Keratinocyte (primary cell): ENCODE measurements around the gene PRXL2A. TPM values are rescaled to one million over a fixed set of nuclear protein-coding genes. Genes with fewer than 3 reads are reported as not detected.

ENCODE experiments used
- DNase-seq: peaks from one replicate; pipeline ENCODE4 v3.0.0-alpha.2; 2011; ENCODE audit warnings: low read depth, missing footprints, low spot score
- FAIRE-seq: peaks from 2 replicates; lab custom pipeline; 2011; peaks lifted over from hg19 to GRCh38; lab: Jason Lieb, UNC
- H2AFZ ChIP-seq: 2 replicates; pipeline ENCODE4 v1.6.0; 2012; ENCODE audit warnings: low read length, control low read depth, inconsistent platforms; ENCODE audit not compliant: control insufficient read depth
- H3K27ac ChIP-seq: 2 replicates; pipeline ENCODE4 v1.5.1; 2011; ENCODE audit warnings: low read length; ENCODE audit not compliant: control insufficient read depth, insufficient read depth
- H3K27me3 ChIP-seq: 3 replicates; pipeline ENCODE4 v1.6.0; 2011; ENCODE audit warnings: low read length; ENCODE audit not compliant: control insufficient read depth, insufficient read depth; ENCODE audit errors: extremely low read depth
- H3K36me3 ChIP-seq, 2 experiments: 2 replicates in 1 of 2; 3 replicates in 1 of 2; pipeline ENCODE4 v1.5.1; 2011; ENCODE audit warnings: low read length in 2 of 2, mild to moderate bottlenecking in 1 of 2; ENCODE audit not compliant: control insufficient read depth in 2 of 2, insufficient read depth in 2 of 2; ENCODE audit errors: extremely low read depth in 1 of 2
- H3K4me1 ChIP-seq: 3 replicates; pipeline ENCODE4 v1.5.1; 2011; ENCODE audit warnings: low read length; ENCODE audit not compliant: control insufficient read depth, insufficient read depth; ENCODE audit errors: extremely low read depth
- H3K4me2 ChIP-seq: 3 replicates; pipeline ENCODE4 v1.6.0; 2011; ENCODE audit warnings: low read depth, low read length; ENCODE audit not compliant: control insufficient read depth, insufficient read depth; ENCODE audit errors: extremely low read depth
- H3K4me3 ChIP-seq, 3 experiments: fragments of 200-600 bp in 1 of 3; sonication (generic) in 1 of 3; 2 replicates in 2 of 3; 3 replicates in 1 of 3; pipeline ENCODE4 v1.5.1; 2011 to 2016; ENCODE audit warnings: low read length in 3 of 3, mild to moderate bottlenecking in 3 of 3, control low read depth in 2 of 3, inconsistent platforms in 1 of 3, low read depth in 1 of 3, mixed read lengths in 1 of 3, mixed run types in 1 of 3, moderate library complexity in 1 of 3; ENCODE audit not compliant: control insufficient read depth in 2 of 3, insufficient read depth in 2 of 3; ENCODE audit errors: extremely low read depth in 1 of 3
- H3K79me2 ChIP-seq: 2 replicates; pipeline ENCODE4 v1.6.0; 2012; ENCODE audit warnings: low read length; ENCODE audit not compliant: control insufficient read depth, insufficient read depth
- H3K9ac ChIP-seq: 3 replicates; pipeline ENCODE4 v1.6.0; 2011; ENCODE audit warnings: low read length; ENCODE audit not compliant: control insufficient read depth, insufficient read depth; ENCODE audit errors: extremely low read depth
- H3K9me1 ChIP-seq: 3 replicates; pipeline ENCODE4 v1.6.0; 2011; ENCODE audit warnings: low read length; ENCODE audit not compliant: control insufficient read depth, insufficient read depth; ENCODE audit errors: extremely low read depth
- H3K9me3 ChIP-seq: 2 replicates; pipeline ENCODE4 v1.5.1; 2012; ENCODE audit warnings: low read depth, low read length; ENCODE audit not compliant: control insufficient read depth
- H4K20me1 ChIP-seq: 3 replicates; pipeline ENCODE4 v1.6.0; 2011; ENCODE audit warnings: low read length; ENCODE audit not compliant: control insufficient read depth, insufficient read depth; ENCODE audit errors: extremely low read depth
- EZH2 ChIP-seq: IDR thresholded peaks from one replicate; pipeline ENCODE4 v1.6.1; 2012; ENCODE audit warnings: inconsistent platforms, mild to moderate bottlenecking, low read length, moderate library complexity
- dilution Hi-C: fragments of 300-500 bp; cut with MboI; formaldehyde crosslinking; loops from one replicate; pipeline ENCODE4 v1.7.0; 2020; ENCODE audit warnings: low sequenced_read_pairs; ENCODE audit not compliant: extremely low pct_ligation_motif_present
- polyA plus RNA-seq, 5 experiments: library from polyadenylated mRNA; depleted of rRNA in 3 of 5; stranded (reverse) in 3 of 5; stranded (forward) in 1 of 5; unstranded in 1 of 5; fragments of >200 nt; gene quantifications; 1 replicate in 1 of 5; 2 replicates in 3 of 5; 3 replicates in 1 of 5; pipeline versions ENCODE4 v1.2.1 to v1.2.3, GENCODE V29; 2011 to 2012; ENCODE audit warnings: missing spikeins in 2 of 5, low read depth in 1 of 5, low replicate concordance in 1 of 5
- TF ChIP-seq, protein P1 (sequence below), 3 experiments: IDR thresholded peaks in 1 of 3; conservative IDR thresholded peaks in 1 of 3; optimal IDR thresholded peaks in 1 of 3; 2 replicates in 2 of 3; 3 replicates in 1 of 3; pipeline versions ENCODE3 to v1.5.1; 2011; ENCODE audit warnings: low read length in 3 of 3, mild to moderate bottlenecking in 3 of 3, moderate library complexity in 2 of 3, control low read depth in 1 of 3, inconsistent platforms in 1 of 3; ENCODE audit not compliant: insufficient read depth in 2 of 3; ENCODE audit errors: extremely low read depth in 1 of 3

Gene PRXL2A
- polyA plus RNA-seq, 1 donor (not counting 4 experiments of a cell fraction or from before 2014, with no cell fraction given) = 71.6 TPM

DNA sequence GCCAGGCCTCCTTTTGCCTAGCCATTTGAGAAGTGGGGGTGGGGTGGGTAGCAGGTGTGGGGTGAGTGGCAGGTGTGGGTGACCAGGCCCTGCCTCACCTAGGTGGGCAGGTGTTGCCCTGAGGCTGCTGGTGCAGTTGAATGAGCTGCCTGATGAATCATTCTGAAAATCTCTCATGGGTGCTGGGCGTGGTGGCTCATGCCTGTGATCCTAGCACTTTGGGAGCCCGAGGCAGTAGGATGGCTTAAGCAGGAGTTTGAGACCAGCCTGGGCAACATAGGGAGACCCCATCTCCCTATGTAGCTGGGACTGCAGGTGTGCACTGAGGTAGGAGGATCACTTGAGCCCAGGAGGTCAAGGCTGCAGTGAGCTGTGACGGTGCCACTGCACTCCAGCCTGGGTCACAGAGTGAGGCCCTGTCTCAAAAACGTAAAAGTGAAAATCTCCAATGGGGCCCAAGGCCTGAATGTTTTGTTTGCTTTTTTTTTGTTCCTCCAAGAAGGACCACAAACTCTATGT is 63.4 kb downstream of the PRXL2A start:
- dilution Hi-C loops = no loop called here
- Histone ChIP-seq H3K36me3 (peaks cover 21 to 29% of the 10 kb centered on the region in 2 experiments), H3K9ac (peak overlapping the region; percentile 84), H3K4me1 (peaks cover 83% of the 10 kb centered on the region), H3K9me3 (no peaks in the 10 kb centered on the region), H3K27ac (peak overlapping the region; percentile 98), H3K4me2 (peak overlapping the region; percentile 76), H4K20me1 (no peaks in the 10 kb centered on the region), H3K4me3 (peak overlapping the region in 2 of 3 experiments; percentile 20 to 30), H3K27me3 (no peaks in the 10 kb centered on the region), H3K79me2 (peaks cover 71% of the 10 kb centered on the region), H3K9me1 (no peaks in the 10 kb centered on the region), H2AFZ (no peak overlapping the region)
- DNase-seq (peak; percentile 97), FAIRE-seq (no peak)
- TF ChIP-seq EZH2 = no peak
- TF ChIP-seq, protein P1, sequence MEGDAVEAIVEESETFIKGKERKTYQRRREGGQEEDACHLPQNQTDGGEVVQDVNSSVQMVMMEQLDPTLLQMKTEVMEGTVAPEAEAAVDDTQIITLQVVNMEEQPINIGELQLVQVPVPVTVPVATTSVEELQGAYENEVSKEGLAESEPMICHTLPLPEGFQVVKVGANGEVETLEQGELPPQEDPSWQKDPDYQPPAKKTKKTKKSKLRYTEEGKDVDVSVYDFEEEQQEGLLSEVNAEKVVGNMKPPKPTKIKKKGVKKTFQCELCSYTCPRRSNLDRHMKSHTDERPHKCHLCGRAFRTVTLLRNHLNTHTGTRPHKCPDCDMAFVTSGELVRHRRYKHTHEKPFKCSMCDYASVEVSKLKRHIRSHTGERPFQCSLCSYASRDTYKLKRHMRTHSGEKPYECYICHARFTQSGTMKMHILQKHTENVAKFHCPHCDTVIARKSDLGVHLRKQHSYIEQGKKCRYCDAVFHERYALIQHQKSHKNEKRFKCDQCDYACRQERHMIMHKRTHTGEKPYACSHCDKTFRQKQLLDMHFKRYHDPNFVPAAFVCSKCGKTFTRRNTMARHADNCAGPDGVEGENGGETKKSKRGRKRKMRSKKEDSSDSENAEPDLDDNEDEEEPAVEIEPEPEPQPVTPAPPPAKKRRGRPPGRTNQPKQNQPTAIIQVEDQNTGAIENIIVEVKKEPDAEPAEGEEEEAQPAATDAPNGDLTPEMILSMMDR (optimal IDR thresholded peaks at IDR 0.05 in 1 of 3, IDR thresholded peaks at IDR 0.05 in 1 of 3, conservative IDR thresholded peaks at IDR 0.05 in 1 of 3; ENCODE audit: extremely low read depth in 1 of 3, insufficient read depth in 2 of 3, low read length in 3 of 3) = no peak

DNA sequence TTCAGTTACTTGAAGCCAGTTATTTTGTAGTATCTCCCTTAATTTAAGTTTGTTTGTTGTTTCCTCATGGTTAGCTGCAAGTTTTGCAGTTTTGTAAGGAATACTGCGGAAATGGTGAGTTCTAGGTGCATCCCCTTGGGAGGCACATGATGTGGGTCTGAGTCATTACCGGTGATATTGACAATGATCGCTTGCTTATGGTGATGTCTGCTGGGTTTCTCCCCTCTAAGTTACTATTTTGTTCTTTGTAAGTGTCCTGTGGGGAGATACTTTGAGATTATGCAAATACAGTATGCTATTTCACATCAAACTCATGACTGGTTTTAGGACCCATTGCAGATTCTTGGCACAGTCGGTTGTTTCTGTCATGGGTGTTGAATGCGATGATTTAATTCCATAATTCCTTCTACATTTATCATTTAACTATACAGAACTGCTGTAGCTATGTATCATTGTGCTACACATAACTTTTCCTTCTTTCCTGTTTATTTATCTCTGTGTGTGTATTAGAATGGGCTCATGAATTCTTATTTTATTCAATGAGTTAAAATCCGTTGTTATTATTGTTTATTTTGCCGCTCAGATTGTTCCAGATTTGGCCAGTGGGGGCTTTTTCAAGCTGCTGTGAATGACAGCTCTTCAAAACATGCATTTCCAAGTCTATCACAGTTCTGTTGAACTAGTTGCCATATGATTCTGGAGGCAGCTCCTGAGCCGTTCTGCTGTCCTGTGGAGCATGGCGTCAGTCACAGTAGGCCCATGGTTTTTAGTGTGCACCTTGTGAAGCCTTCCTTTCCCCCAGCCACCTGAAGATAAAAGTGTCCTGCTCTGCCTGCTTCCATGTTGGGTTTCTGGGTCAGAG is 64.1 kb downstream of the PRXL2A start:
- peak overlapping the region; percentile 98 for H3K27ac ChIP-seq
- peak overlapping the region; percentile 84 for H3K9ac ChIP-seq
- DNase-seq (peak; percentile 91), FAIRE-seq (peak; percentile 95)
- H3K4me3 ChIP-seq = peak overlapping the region in 2 of 3 experiments; percentile 20 to 43
- H3K36me3 ChIP-seq = peaks cover 26 to 29% of the 10 kb centered on the region in 2 experiments
- dilution Hi-C loops = no loop called here
- no peaks in the 10 kb centered on the region for H3K9me1 ChIP-seq
- no peaks in the 10 kb centered on the region for H3K27me3 ChIP-seq
- H3K4me1 ChIP-seq = peaks cover 83% of the 10 kb centered on the region
- H3K79me2 ChIP-seq = peaks cover 71% of the 10 kb centered on the region
- H3K4me2 ChIP-seq = peak overlapping the region; percentile 76
- H2AFZ ChIP-seq = no peak overlapping the region
- TF ChIP-seq EZH2 = no peak
- TF ChIP-seq, protein P1 (optimal IDR thresholded peaks at IDR 0.05 in 1 of 3, IDR thresholded peaks at IDR 0.05 in 1 of 3, conservative IDR thresholded peaks at IDR 0.05 in 1 of 3; ENCODE audit: extremely low read depth in 1 of 3, insufficient read depth in 2 of 3, low read length in 3 of 3) = no peak
- H3K9me3 ChIP-seq = no peaks in the 10 kb centered on the region
- no peaks in the 10 kb centered on the region for H4K20me1 ChIP-seq
